Caco-2 (cell line): ENCODE measurements around the gene CDK17. TPM values are rescaled to one million over a fixed set of nuclear protein-coding genes. Genes with fewer than 3 reads are reported as not detected.

Experiments
- BruUV-seq: library from RNA; stranded (reverse); fragments of 400-500 nt; replicated peaks from 2 replicates; lab custom pipeline; 2021; lab: Mats Ljungman, UMichigan
- CTCF ChIA-PET: fragments of 300-600 bp; sonication (Branson Sonifier 250); formaldehyde crosslinking; loops from one replicate; lab custom pipeline; 2022; ENCODE audit warnings: antibody characterized with exemption; lab: Charles Lee
- POLR2A ChIA-PET: fragments of 300-600 bp; sonication (Branson Sonifier 250); formaldehyde crosslinking; loops from one replicate; lab custom pipeline; 2022; ENCODE audit warnings: antibody characterized with exemption; lab: Charles Lee
- DNase-seq, 2 experiments: peaks; one replicate each; pipeline versions ENCODE4 v3.0.0 to v3.0.0-alpha.2; 2020 to 2022
- H3K27me3 ChIP-seq: replicated peaks from 2 replicates; pipeline ENCODE4 v1.6.0; 2011; ENCODE audit warnings: low read length; ENCODE audit not compliant: control insufficient read depth, insufficient read depth
- H3K36me3 ChIP-seq: 2 replicates; pipeline ENCODE4 v1.5.1; 2011; ENCODE audit warnings: low read length; ENCODE audit not compliant: control insufficient read depth, insufficient read depth
- H3K4me1 ChIP-seq: fragments of 250-450 bp; sonication (Bioruptor Pico); 2 replicates; pipeline ENCODE4 v1.5.1; 2020; ENCODE audit warnings: mild to moderate bottlenecking
- H3K4me3 ChIP-seq: 2 replicates; pipeline ENCODE4 v1.5.1; 2011; ENCODE audit warnings: low read depth, mild to moderate bottlenecking, control low read depth, low read length
- H3K9me3 ChIP-seq: fragments of 250-450 bp; sonication (Bioruptor Pico); 2 replicates; pipeline ENCODE4 v1.5.1; 2020; ENCODE audit warnings: mild to moderate bottlenecking, moderate library complexity
- H3K27ac Mint-ChIP-seq: one replicate; pipeline ENCODE4 v1.8.0; 2022; ENCODE audit warnings: mixed read lengths; ENCODE audit not compliant: unreplicated experiment
- H3K27me3 Mint-ChIP-seq: one replicate; pipeline ENCODE4 v1.8.0; 2022; ENCODE audit warnings: mixed read lengths; ENCODE audit not compliant: insufficient read depth, unreplicated experiment
- H3K36me3 Mint-ChIP-seq: one replicate; pipeline ENCODE4 v1.8.0; 2022; ENCODE audit warnings: mild to moderate bottlenecking, mixed read lengths; ENCODE audit not compliant: insufficient read depth, unreplicated experiment
- H3K4me1 Mint-ChIP-seq: one replicate; pipeline ENCODE4 v1.8.0; 2022; ENCODE audit warnings: low read depth, mixed read lengths; ENCODE audit not compliant: unreplicated experiment
- H3K4me3 Mint-ChIP-seq: one replicate; pipeline ENCODE4 v1.8.0; 2022; ENCODE audit warnings: mild to moderate bottlenecking, moderate library complexity, mixed read lengths; ENCODE audit not compliant: unreplicated experiment
- H3K9me3 Mint-ChIP-seq: one replicate; pipeline ENCODE4 v1.8.0; 2022; ENCODE audit warnings: mixed read lengths; ENCODE audit not compliant: unreplicated experiment
- intact Hi-C: fragments of 100-400 bp; cut with micrococcal nuclease; formaldehyde crosslinking; loops from one replicate; pipeline ENCODE4 v1.10.0; 2022; ENCODE audit not compliant: unreplicated experiment
- total RNA-seq: library from RNA; stranded (reverse); gene quantifications from 2 replicates; pipeline ENCODE4 v1.2.3, GENCODE V29; 2022
- TF ChIP-seq, protein P1 (sequence below), 2 experiments: fragments of 200-600 bp in 1 of 2; IDR thresholded peaks; 1 replicate in 1 of 2; 2 replicates in 1 of 2; pipeline versions ENCODE4 v1.5.1 to v1.8.0; 2011 to 2022; ENCODE audit warnings: antibody characterized with exemption in 1 of 2, control low read depth in 1 of 2, inconsistent platforms in 1 of 2, low read depth in 1 of 2, low read length in 1 of 2, mild to moderate bottlenecking in 1 of 2, moderate library complexity in 1 of 2; ENCODE audit not compliant: insufficient read depth in 1 of 2, severe bottlenecking in 1 of 2, unreplicated experiment in 1 of 2

CDK17 gene
- total RNA-seq, 1 experiment from 2014 or later: 11.7 TPM

DNA sequence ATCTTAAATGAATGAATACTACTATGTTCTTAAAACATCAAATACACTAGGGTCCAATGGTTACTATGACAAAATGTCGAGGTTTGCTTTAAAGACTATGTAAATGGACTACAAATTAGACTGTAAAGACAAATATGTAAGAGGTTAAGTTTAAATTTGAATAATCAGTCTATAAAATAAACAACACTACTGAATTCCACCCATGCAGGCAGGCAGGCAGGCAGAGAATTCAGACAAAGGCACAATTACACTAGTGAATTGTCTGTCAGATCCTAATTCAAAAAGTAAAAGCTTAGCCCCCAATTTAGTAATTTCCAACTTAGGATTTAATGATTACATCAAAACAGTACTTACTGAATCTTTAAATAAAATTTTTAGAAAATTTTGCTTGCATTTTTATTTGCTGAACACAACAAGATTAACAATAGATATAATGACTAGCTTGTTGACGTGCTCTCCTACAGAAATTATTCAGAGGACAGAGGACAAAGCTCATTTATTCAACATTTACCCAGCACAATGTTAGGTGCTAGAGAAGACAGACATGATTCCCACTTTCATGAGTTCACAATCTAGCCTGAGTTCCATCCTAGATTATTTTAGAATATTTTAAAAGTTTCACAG is 97.4 kb downstream of the CDK17 start:
- Mint-ChIP-seq H3K27ac (no peak overlapping the region), H3K9me3 (no peaks in the 10 kb centered on the region), H3K4me3 (no peak overlapping the region), H3K36me3 (no peaks in the 10 kb centered on the region), H3K27me3 (no peaks in the 10 kb centered on the region), H3K4me1 (no peaks in the 10 kb centered on the region)
- no peak for DNase-seq
- CTCF ChIA-PET: no interaction called here
- intact Hi-C loops: no loop called here
- Histone ChIP-seq H3K36me3 (no peaks in the 10 kb centered on the region), H3K4me1 (peaks cover 7% of the 10 kb centered on the region; the same call in 1 of the 2 replicates), H3K27me3 (no peaks in the 10 kb centered on the region), H3K9me3 (no peaks in the 10 kb centered on the region), H3K4me3 (no peak overlapping the region)
- BruUV-seq: no TSS peak
- POLR2A ChIA-PET: no interaction called here
- TF ChIP-seq, protein P1, sequence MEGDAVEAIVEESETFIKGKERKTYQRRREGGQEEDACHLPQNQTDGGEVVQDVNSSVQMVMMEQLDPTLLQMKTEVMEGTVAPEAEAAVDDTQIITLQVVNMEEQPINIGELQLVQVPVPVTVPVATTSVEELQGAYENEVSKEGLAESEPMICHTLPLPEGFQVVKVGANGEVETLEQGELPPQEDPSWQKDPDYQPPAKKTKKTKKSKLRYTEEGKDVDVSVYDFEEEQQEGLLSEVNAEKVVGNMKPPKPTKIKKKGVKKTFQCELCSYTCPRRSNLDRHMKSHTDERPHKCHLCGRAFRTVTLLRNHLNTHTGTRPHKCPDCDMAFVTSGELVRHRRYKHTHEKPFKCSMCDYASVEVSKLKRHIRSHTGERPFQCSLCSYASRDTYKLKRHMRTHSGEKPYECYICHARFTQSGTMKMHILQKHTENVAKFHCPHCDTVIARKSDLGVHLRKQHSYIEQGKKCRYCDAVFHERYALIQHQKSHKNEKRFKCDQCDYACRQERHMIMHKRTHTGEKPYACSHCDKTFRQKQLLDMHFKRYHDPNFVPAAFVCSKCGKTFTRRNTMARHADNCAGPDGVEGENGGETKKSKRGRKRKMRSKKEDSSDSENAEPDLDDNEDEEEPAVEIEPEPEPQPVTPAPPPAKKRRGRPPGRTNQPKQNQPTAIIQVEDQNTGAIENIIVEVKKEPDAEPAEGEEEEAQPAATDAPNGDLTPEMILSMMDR (IDR thresholded peaks at IDR 0.05; ENCODE audit: insufficient read depth in 1 of 2, low read depth in 1 of 2, low read length in 1 of 2, severe bottlenecking in 1 of 2, unreplicated experiment in 1 of 2): no peak

DNA sequence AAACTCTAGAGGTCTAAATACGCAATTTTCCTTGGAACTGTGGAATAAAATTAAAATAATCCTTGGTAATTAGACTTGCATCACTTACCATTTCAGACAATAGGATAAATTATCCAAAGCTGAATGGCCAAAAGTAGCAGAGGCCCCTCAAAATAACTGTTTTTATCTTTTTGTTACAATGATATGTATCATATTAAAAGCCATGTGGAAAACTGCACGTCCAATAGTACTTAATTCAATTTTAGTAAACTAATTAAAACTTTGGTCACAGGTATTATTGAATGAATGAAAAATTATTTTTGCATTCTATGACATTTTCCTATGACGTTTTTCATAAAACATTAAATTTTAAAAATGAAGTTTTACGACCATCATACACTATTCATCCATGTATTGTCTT is 98.5 kb downstream of the CDK17 start:
- BruUV-seq: no TSS peak
- TF ChIP-seq, protein P1 (IDR thresholded peaks at IDR 0.05; ENCODE audit: insufficient read depth in 1 of 2, low read depth in 1 of 2, low read length in 1 of 2, severe bottlenecking in 1 of 2, unreplicated experiment in 1 of 2): no peak
- H3K36me3 Mint-ChIP-seq: no peaks in the 10 kb centered on the region
- H3K4me1 Mint-ChIP-seq: no peaks in the 10 kb centered on the region
- no peak overlapping the region for H3K4me3 Mint-ChIP-seq
- no peaks in the 10 kb centered on the region for H3K27me3 ChIP-seq
- H3K4me3 ChIP-seq: no peak overlapping the region
- H3K9me3 Mint-ChIP-seq: no peaks in the 10 kb centered on the region
- H3K4me1 ChIP-seq: peaks cover 7% of the 10 kb centered on the region; the same call in 1 of the 2 replicates
- H3K27ac Mint-ChIP-seq: no peak overlapping the region
- H3K9me3 ChIP-seq: no peaks in the 10 kb centered on the region
- intact Hi-C loops: no loop called here
- no peaks in the 10 kb centered on the region for H3K36me3 ChIP-seq
- CTCF ChIA-PET: no interaction called here
- POLR2A ChIA-PET: no interaction called here
- H3K27me3 Mint-ChIP-seq: no peaks in the 10 kb centered on the region
- DNase-seq: no peak

DNA sequence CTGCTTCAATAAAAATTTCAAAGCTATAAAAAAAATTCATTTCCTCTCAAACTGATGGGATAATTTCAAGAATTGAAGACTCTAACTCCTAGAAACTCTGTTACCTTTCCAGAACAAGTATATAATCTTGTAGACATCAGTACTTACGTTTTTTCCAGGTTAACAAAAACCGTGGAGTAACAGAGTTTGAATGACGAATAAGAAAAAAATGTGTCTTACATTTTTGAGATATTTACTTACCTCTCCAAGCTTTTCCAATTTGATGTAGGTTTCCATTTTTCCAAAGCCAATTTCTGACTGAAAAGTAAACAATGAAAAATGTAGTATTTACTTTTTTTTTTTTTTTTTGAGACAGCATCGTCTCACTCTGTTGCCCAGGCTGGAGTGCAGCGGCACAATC is 100.2 kb downstream of the CDK17 start:
- POLR2A ChIA-PET: no interaction called here
- no peaks in the 10 kb centered on the region for H3K9me3 Mint-ChIP-seq
- CTCF ChIA-PET: no interaction called here

More for the DNA sequence above, 100.2 kb downstream of the CDK17 start:
- no peak for DNase-seq
- Mint-ChIP-seq H3K4me3 (no peak overlapping the region), H3K27me3 (no peaks in the 10 kb centered on the region), H3K36me3 (no peaks in the 10 kb centered on the region), H3K27ac (no peak overlapping the region), H3K4me1 (no peaks in the 10 kb centered on the region)
- Histone ChIP-seq H3K9me3 (no peaks in the 10 kb centered on the region), H3K27me3 (no peaks in the 10 kb centered on the region), H3K4me1 (peaks cover 7% of the 10 kb centered on the region; the same call in 1 of the 2 replicates), H3K36me3 (no peaks in the 10 kb centered on the region), H3K4me3 (no peak overlapping the region)
- no TSS peak for BruUV-seq
- TF ChIP-seq, protein P1 (IDR thresholded peaks at IDR 0.05; ENCODE audit: insufficient read depth in 1 of 2, low read depth in 1 of 2, low read length in 1 of 2, severe bottlenecking in 1 of 2, unreplicated experiment in 1 of 2): no peak
- intact Hi-C loops: no loop called here
